Stimulated activated CD8-positive, alpha-beta memory T cell treated with anti-CD3 and anti-CD28 coated beads, Interleukin-12 subunit alpha, Interleukin-12 subunit beta, amount 100 ng/mL, for 24 hours (primary cell): ENCODE results near the gene RPL22L1.
"Not testable (repeated sequence)": the region's sequence is repeated elsewhere in the genome, so short reads cannot be mapped to it uniquely, and the experiment has no call there.

Source experiments
- DNase-seq: peaks from one replicate; pipeline ENCODE4 v3.0.0-alpha.2; 2020; ENCODE audit errors: extremely low read depth

RPL22L1 gene

GRCh38 chr3:170878688-170879087 lies 8.7 kb upstream of the RPL22L1 start:
- DNase-seq = not testable (repeated sequence)

- not testable (repeated sequence) for DNase-seq
These were observed 7.3 kb upstream of the RPL22L1 start for GRCh38 chr3:170877311-170877710.

GRCh38 chr3:170876537-170876936 lies 6.5 kb upstream of the RPL22L1 start:
- DNase-seq = no peak

GRCh38 chr3:170869239-170869590 lies 780 bp downstream of the RPL22L1 start:
- no peak for DNase-seq

- no peak for DNase-seq
These were observed 1.3 kb downstream of the RPL22L1 start for GRCh38 chr3:170868577-170869238.

- DNase-seq = no peak
These were observed 2.7 kb downstream of the RPL22L1 start for GRCh38 chr3:170867143-170867937.

GRCh38 chr3:170866499-170866898 lies 3.5 kb downstream of the RPL22L1 start:
- no peak for DNase-seq

GRCh38 chr3:170865209-170866094 lies 4.5 kb downstream of the RPL22L1 start:
- DNase-seq = no peak

- no peak for DNase-seq
These were observed 5.3 kb downstream of the RPL22L1 start for GRCh38 chr3:170864525-170865208.

GRCh38 chr3:170863816-170864215 lies 6.2 kb downstream of the RPL22L1 start:
- DNase-seq = no peak

- no peak for DNase-seq
These were observed 7.2 kb downstream of the RPL22L1 start for GRCh38 chr3:170862618-170863374.

- no peak for DNase-seq
These were observed 11.4 kb downstream of the RPL22L1 start for GRCh38 chr3:170858599-170858998.

GRCh38 chr3:170852324-170852723 lies 17.7 kb downstream of the RPL22L1 start:
- no peak for DNase-seq

- DNase-seq = no peak
These were observed 21.6 kb downstream of the RPL22L1 start for GRCh38 chr3:170848292-170848917.

GRCh38 chr3:170844377-170844776 lies 25.6 kb downstream of the RPL22L1 start:
- no peak for DNase-seq

GRCh38 chr3:170840291-170840859 lies 29.6 kb downstream of the RPL22L1 start:
- DNase-seq = no peak

- DNase-seq = no peak
These were observed 30.4 kb downstream of the RPL22L1 start for GRCh38 chr3:170839518-170840100.

GRCh38 chr3:170836491-170836890 lies 33.5 kb downstream of the RPL22L1 start:
- no peak for DNase-seq

GRCh38 chr3:170835336-170835735 lies 34.7 kb downstream of the RPL22L1 start:
- DNase-seq = no peak

- no peak for DNase-seq
These were observed 39.4 kb downstream of the RPL22L1 start for GRCh38 chr3:170830580-170830979.
